ENCODE data around the gene MYH2.
"Not testable (repeated sequence)": the region's sequence is repeated elsewhere in the genome, so short reads cannot be mapped to it uniquely, and the experiment has no call there.

Gene MYH2

GRCh38 chr17:10549096-10549842 is at the start of gene MYH2:
MYH2 (minus strand) TSS chr17:10549658; CDS start chr17:10547920, 1,738 bp downstream.
- no peak for DNase-seq (ENCODE audit: low spot score)

- no peak for DNase-seq (ENCODE audit: low spot score)
These were observed 49.2 kb upstream of the MYH2 start for GRCh38 chr17:10598621-10599020.

- no peak for DNase-seq (ENCODE audit: low spot score)
These were observed 40.2 kb upstream of the MYH2 start for GRCh38 chr17:10589553-10590145.

- no peak for DNase-seq (ENCODE audit: low spot score)
These were observed 36.1 kb upstream of the MYH2 start for GRCh38 chr17:10585529-10585928.

GRCh38 chr17:10583834-10584233 is 34.4 kb upstream of the MYH2 start:
- DNase-seq (ENCODE audit: low spot score) = no peak

GRCh38 chr17:10579270-10579669 is 29.8 kb upstream of the MYH2 start:
- no peak for DNase-seq (ENCODE audit: low spot score)

- DNase-seq (ENCODE audit: low spot score) = no peak
These were observed 24.9 kb upstream of the MYH2 start for GRCh38 chr17:10574324-10574723.

GRCh38 chr17:10563991-10564660 is 14.7 kb upstream of the MYH2 start:
- no peak for DNase-seq (ENCODE audit: low spot score)

- DNase-seq (ENCODE audit: low spot score) = no peak
These were observed 8.6 kb upstream of the MYH2 start for GRCh38 chr17:10558049-10558448.

GRCh38 chr17:10557422-10557821 is 8.0 kb upstream of the MYH2 start:
- no peak for DNase-seq (ENCODE audit: low spot score)

GRCh38 chr17:10556301-10557005 is 7.0 kb upstream of the MYH2 start:
- DNase-seq (ENCODE audit: low spot score) = no peak

- no peak for DNase-seq (ENCODE audit: low spot score)
These were observed 556 bp upstream of the MYH2 start for GRCh38 chr17:10550014-10550413.

- no peak for DNase-seq (ENCODE audit: low spot score)
These were observed 2.1 kb downstream of the MYH2 start for GRCh38 chr17:10547351-10547750.

GRCh38 chr17:10543486-10543885 is 6.0 kb downstream of the MYH2 start:
- not testable (repeated sequence) for DNase-seq (ENCODE audit: low spot score)

- not testable (repeated sequence) for DNase-seq (ENCODE audit: low spot score)
These were observed 8.3 kb downstream of the MYH2 start for GRCh38 chr17:10541179-10541578.

GRCh38 chr17:10532026-10532425 is 17.4 kb downstream of the MYH2 start:
- DNase-seq (ENCODE audit: low spot score) = no peak

- DNase-seq (ENCODE audit: low spot score) = no peak
These were observed 22.0 kb downstream of the MYH2 start for GRCh38 chr17:10527419-10527818.

- DNase-seq (ENCODE audit: low spot score) = no peak
These were observed 22.9 kb downstream of the MYH2 start for GRCh38 chr17:10526517-10526916.

- DNase-seq (ENCODE audit: low spot score) = no peak
These were observed 26.4 kb downstream of the MYH2 start for GRCh38 chr17:10523064-10523463.

GRCh38 chr17:10521949-10522348 is 27.5 kb downstream of the MYH2 start:
- DNase-seq (ENCODE audit: low spot score) = no peak

GRCh38 chr17:10518271-10519037 is 31.0 kb downstream of the MYH2 start, which contains the start of gene MYH1:
MYH1 (minus strand) TSS chr17:10518542; CDS start chr17:10516642, 1,900 bp downstream.
- no peak for DNase-seq (ENCODE audit: low spot score)

- DNase-seq (ENCODE audit: low spot score) = no peak
These were observed 32.8 kb downstream of the MYH2 start for GRCh38 chr17:10516638-10517037.
